ENCODE data around the gene SNF8. TPM values are rescaled to one million over a fixed set of nuclear protein-coding genes. Genes with fewer than 3 reads are reported as not detected.
"Not testable (repeated sequence)": the region's sequence is repeated elsewhere in the genome, so short reads cannot be mapped to it uniquely, and the experiment has no call there.

SNF8 gene
- total RNA-seq, 3 donors from 2014 or later, result 166 to 173 (median 170) TPM

GRCh38 chr17:48960834-48961515, 16.3 kb upstream of the SNF8 start:
- no peak for ATAC-seq
- H3K9me3 Mint-ChIP-seq, result no peaks in the 10 kb centered on the region
- no peak for DNase-seq
- H3K4me1 Mint-ChIP-seq (ENCODE audit: low read depth), result no peaks in the 10 kb centered on the region
- H3K4me3 Mint-ChIP-seq, result no peak overlapping the region
- H3K27me3 Mint-ChIP-seq (ENCODE audit: low read depth), result peaks cover 51% of the 10 kb centered on the region
- H3K36me3 Mint-ChIP-seq (ENCODE audit: insufficient read depth), result no peaks in the 10 kb centered on the region

GRCh38 chr17:48954300-48954755, 9.7 kb upstream of the SNF8 start:
- no peaks in the 10 kb centered on the region for H3K9me3 Mint-ChIP-seq
- H3K4me1 Mint-ChIP-seq (ENCODE audit: low read depth), result peaks cover 3% of the 10 kb centered on the region
- H3K4me3 Mint-ChIP-seq, result no peak overlapping the region
- DNase-seq (no peak), ATAC-seq (no peak)
- H3K36me3 Mint-ChIP-seq (ENCODE audit: insufficient read depth), result no peaks in the 10 kb centered on the region
- peaks cover 17% of the 10 kb centered on the region for H3K27me3 Mint-ChIP-seq (ENCODE audit: low read depth)

- H3K27me3 Mint-ChIP-seq (ENCODE audit: low read depth), result peaks cover 8% of the 10 kb centered on the region
- H3K4me3 Mint-ChIP-seq, result no peak overlapping the region
- ATAC-seq (peak; percentile 35 to 53), DNase-seq (no peak)
- no peaks in the 10 kb centered on the region for H3K9me3 Mint-ChIP-seq
- H3K36me3 Mint-ChIP-seq (ENCODE audit: insufficient read depth), result no peaks in the 10 kb centered on the region
- H3K4me1 Mint-ChIP-seq (ENCODE audit: low read depth), result peaks cover 3% of the 10 kb centered on the region
These were observed 8.3 kb upstream of the SNF8 start for GRCh38 chr17:48952904-48953303.

- Mint-ChIP-seq H3K36me3 (ENCODE audit: insufficient read depth) (no peaks in the 10 kb centered on the region), H3K9me3 (no peaks in the 10 kb centered on the region), H3K4me1 (ENCODE audit: low read depth) (peaks cover 3% of the 10 kb centered on the region), H3K4me3 (no peak overlapping the region), H3K27me3 (ENCODE audit: low read depth) (peaks cover 5% of the 10 kb centered on the region)
- DNase-seq (no peak), ATAC-seq (no peak)
These were observed 6.9 kb upstream of the SNF8 start for GRCh38 chr17:48951572-48951971.

GRCh38 chr17:48945261-48945651, 614 bp upstream of the SNF8 start:
- H3K4me1 Mint-ChIP-seq (ENCODE audit: low read depth), result peaks cover 17% of the 10 kb centered on the region

GRCh38 chr17:48933035-48933434, 11.6 kb downstream of the SNF8 start:
- Mint-ChIP-seq H3K4me1 (ENCODE audit: low read depth) (no peaks in the 10 kb centered on the region), H3K36me3 (ENCODE audit: insufficient read depth) (peaks cover 42% of the 10 kb centered on the region), H3K9me3 (no peaks in the 10 kb centered on the region), H3K4me3 (no peak overlapping the region), H3K27me3 (ENCODE audit: low read depth) (no peaks in the 10 kb centered on the region)
- no peak for DNase-seq
- ATAC-seq, result peak in 1 of 2 donors; percentile 14

More at GRCh38 chr17:48945261-48945651, 614 bp upstream of the SNF8 start:
- not testable (repeated sequence) for H3K36me3 Mint-ChIP-seq (ENCODE audit: insufficient read depth); DNase-seq; H3K9me3 Mint-ChIP-seq; ATAC-seq; H3K27me3 Mint-ChIP-seq (ENCODE audit: low read depth)
- peak overlapping the region; percentile 100 for H3K4me3 Mint-ChIP-seq

GRCh38 chr17:48930435-48930873, 14.2 kb downstream of the SNF8 start:
- H3K9me3 Mint-ChIP-seq, result no peaks in the 10 kb centered on the region
- no peak overlapping the region for H3K4me3 Mint-ChIP-seq
- no peak for DNase-seq
- ATAC-seq, result no peak
- peaks cover 3% of the 10 kb centered on the region for H3K4me1 Mint-ChIP-seq (ENCODE audit: low read depth)
- H3K36me3 Mint-ChIP-seq (ENCODE audit: insufficient read depth), result peaks cover 49% of the 10 kb centered on the region
- H3K27me3 Mint-ChIP-seq (ENCODE audit: low read depth), result no peaks in the 10 kb centered on the region

GRCh38 chr17:48929812-48930165, 14.9 kb downstream of the SNF8 start:
- ATAC-seq (no peak), DNase-seq (no peak)
- Mint-ChIP-seq H3K9me3 (no peaks in the 10 kb centered on the region), H3K4me1 (ENCODE audit: low read depth) (peaks cover 5% of the 10 kb centered on the region), H3K4me3 (no peak overlapping the region), H3K36me3 (ENCODE audit: insufficient read depth) (peaks cover 52% of the 10 kb centered on the region), H3K27me3 (ENCODE audit: low read depth) (no peaks in the 10 kb centered on the region)

- peaks cover 51% of the 10 kb centered on the region for H3K36me3 Mint-ChIP-seq (ENCODE audit: insufficient read depth)
- no peak for DNase-seq
- ATAC-seq, result no peak
- H3K4me1 Mint-ChIP-seq (ENCODE audit: low read depth), result peaks cover 5% of the 10 kb centered on the region
- no peak overlapping the region for H3K4me3 Mint-ChIP-seq
- no peaks in the 10 kb centered on the region for H3K27me3 Mint-ChIP-seq (ENCODE audit: low read depth)
- no peaks in the 10 kb centered on the region for H3K9me3 Mint-ChIP-seq
These were observed 15.5 kb downstream of the SNF8 start for GRCh38 chr17:48928876-48929811.

GRCh38 chr17:48927978-48928745, 16.5 kb downstream of the SNF8 start:
- no peaks in the 10 kb centered on the region for H3K27me3 Mint-ChIP-seq (ENCODE audit: low read depth)
- peaks cover 5% of the 10 kb centered on the region for H3K4me1 Mint-ChIP-seq (ENCODE audit: low read depth)
- no peak overlapping the region for H3K4me3 Mint-ChIP-seq
- H3K36me3 Mint-ChIP-seq (ENCODE audit: insufficient read depth), result peaks cover 44% of the 10 kb centered on the region
- H3K9me3 Mint-ChIP-seq, result no peaks in the 10 kb centered on the region
- DNase-seq (no peak), ATAC-seq (no peak)

- no peaks in the 10 kb centered on the region for H3K27me3 Mint-ChIP-seq (ENCODE audit: low read depth)
- no peak for DNase-seq
- ATAC-seq, result no peak
- H3K9me3 Mint-ChIP-seq, result no peaks in the 10 kb centered on the region
- no peak overlapping the region for H3K4me3 Mint-ChIP-seq
- H3K36me3 Mint-ChIP-seq (ENCODE audit: insufficient read depth), result peaks cover 39% of the 10 kb centered on the region
- peaks cover 5% of the 10 kb centered on the region for H3K4me1 Mint-ChIP-seq (ENCODE audit: low read depth)
These were observed 18.7 kb downstream of the SNF8 start for GRCh38 chr17:48925991-48926342.

GRCh38 chr17:48925251-48925990, 19.2 kb downstream of the SNF8 start:
- peaks cover 41% of the 10 kb centered on the region for H3K36me3 Mint-ChIP-seq (ENCODE audit: insufficient read depth)
- peaks cover 5% of the 10 kb centered on the region for H3K4me1 Mint-ChIP-seq (ENCODE audit: low read depth)
- ATAC-seq (no peak), DNase-seq (no peak)
- no peaks in the 10 kb centered on the region for H3K27me3 Mint-ChIP-seq (ENCODE audit: low read depth)
- H3K9me3 Mint-ChIP-seq, result no peaks in the 10 kb centered on the region
- no peak overlapping the region for H3K4me3 Mint-ChIP-seq

- ATAC-seq, result peak; percentile 98 to 99
- Mint-ChIP-seq H3K27me3 (ENCODE audit: low read depth) (no peaks in the 10 kb centered on the region), H3K4me3 (peak overlapping the region; percentile 75), H3K36me3 (ENCODE audit: insufficient read depth) (peaks cover 40% of the 10 kb centered on the region), H3K9me3 (no peaks in the 10 kb centered on the region), H3K4me1 (ENCODE audit: low read depth) (peaks cover 60% of the 10 kb centered on the region)
- peak; percentile 45 for DNase-seq
These were observed 29.0 kb downstream of the SNF8 start for GRCh38 chr17:48915459-48916282.

All from activated T-cell treated with anti-CD3 and anti-CD28 coated beads, Interleukin-2, amount 50 U/mL, for 4 hours (primary cell).